Nephron (organoid): ENCODE data around the gene TLCD3B.

Source experiments
- H3K27ac Mint-ChIP-seq, 3 experiments: 2 replicates each; pipeline ENCODE4 v1.8.0; 2020; ENCODE audit warnings: mixed read lengths in 3 of 3, mild to moderate bottlenecking in 2 of 3, moderate library complexity in 1 of 3
- H3K27me3 Mint-ChIP-seq: 2 replicates; pipeline ENCODE4 v1.8.0; 2021; ENCODE audit warnings: low read depth, mild to moderate bottlenecking, moderate library complexity, mixed read lengths
- H3K36me3 Mint-ChIP-seq: 2 replicates; pipeline ENCODE4 v1.8.0; 2020; ENCODE audit warnings: low read depth, mixed read lengths
- H3K4me1 Mint-ChIP-seq: 2 replicates; pipeline ENCODE4 v1.8.0; 2020; ENCODE audit warnings: mixed read lengths
- H3K4me3 Mint-ChIP-seq, 3 experiments: 2 replicates each; pipeline ENCODE4 v1.8.0; 2020; ENCODE audit warnings: mild to moderate bottlenecking in 3 of 3, mixed read lengths in 3 of 3, moderate library complexity in 2 of 3
- H3K9me3 Mint-ChIP-seq: 2 replicates; pipeline ENCODE4 v1.8.0; 2020; ENCODE audit warnings: mixed read lengths
- CTCF ChIP-seq, 3 experiments: fragments of 200-600 bp; sonication (generic); IDR thresholded peaks; one replicate each; pipeline ENCODE4 v1.5.0; 2021; ENCODE audit warnings: antibody characterized with exemption in 3 of 3; ENCODE audit not compliant: unreplicated experiment in 3 of 3

TLCD3B gene

GRCh38 chr16:30006095-30006473 lies 25.0 kb downstream of the TLCD3B start:
- H3K4me1 Mint-ChIP-seq = no peaks in the 10 kb centered on the region
- peaks cover 27% of the 10 kb centered on the region for H3K27me3 Mint-ChIP-seq
- H3K4me3 Mint-ChIP-seq = no peak overlapping the region
- H3K27ac Mint-ChIP-seq = no peak overlapping the region
- TF ChIP-seq CTCF (IDR thresholded peaks at IDR 0.05; ENCODE audit: unreplicated experiment in 3 of 3) = no peak
- H3K9me3 Mint-ChIP-seq = no peaks in the 10 kb centered on the region
- H3K36me3 Mint-ChIP-seq = peaks cover 4% of the 10 kb centered on the region

- Mint-ChIP-seq H3K27me3 (peaks cover 26% of the 10 kb centered on the region), H3K36me3 (peaks cover 4% of the 10 kb centered on the region), H3K27ac (no peak overlapping the region), H3K4me3 (no peak overlapping the region), H3K4me1 (no peaks in the 10 kb centered on the region), H3K9me3 (no peaks in the 10 kb centered on the region)
- peak; percentile 72 to 78 (median 73) for TF ChIP-seq CTCF (IDR thresholded peaks at IDR 0.05; ENCODE audit: unreplicated experiment in 3 of 3)
These were observed 25.6 kb downstream of the TLCD3B start for GRCh38 chr16:30005341-30006094.

- peaks cover 4% of the 10 kb centered on the region for H3K36me3 Mint-ChIP-seq
These were observed 26.2 kb downstream of the TLCD3B start for GRCh38 chr16:30004811-30005242.

GRCh38 chr16:30004424-30004776 lies 26.7 kb downstream of the TLCD3B start:
- Mint-ChIP-seq H3K27me3 (peaks cover 15% of the 10 kb centered on the region), H3K4me1 (no peaks in the 10 kb centered on the region)

More at GRCh38 chr16:30004811-30005242, 26.2 kb downstream of the TLCD3B start:
- Mint-ChIP-seq H3K9me3 (no peaks in the 10 kb centered on the region), H3K27ac (no peak overlapping the region), H3K4me1 (no peaks in the 10 kb centered on the region), H3K27me3 (peaks cover 19% of the 10 kb centered on the region), H3K4me3 (no peak overlapping the region)
- TF ChIP-seq CTCF (IDR thresholded peaks at IDR 0.05; ENCODE audit: unreplicated experiment in 3 of 3) = no peak

GRCh38 chr16:30003670-30004423 lies 27.2 kb downstream of the TLCD3B start:
- Mint-ChIP-seq H3K27me3 (peaks cover 10% of the 10 kb centered on the region), H3K27ac (no peak overlapping the region), H3K4me1 (no peaks in the 10 kb centered on the region), H3K4me3 (no peak overlapping the region), H3K36me3 (peaks cover 4% of the 10 kb centered on the region), H3K9me3 (no peaks in the 10 kb centered on the region)
- TF ChIP-seq CTCF (IDR thresholded peaks at IDR 0.05; ENCODE audit: unreplicated experiment in 3 of 3) = no peak

More at GRCh38 chr16:30004424-30004776, 26.7 kb downstream of the TLCD3B start:
- no peak for TF ChIP-seq CTCF (IDR thresholded peaks at IDR 0.05; ENCODE audit: unreplicated experiment in 3 of 3)
- Mint-ChIP-seq H3K36me3 (peaks cover 4% of the 10 kb centered on the region), H3K27ac (no peak overlapping the region), H3K9me3 (no peaks in the 10 kb centered on the region), H3K4me3 (no peak overlapping the region)
